GM18502 (cell line): ENCODE results near the gene OR6M1.

Experiments used
- ATAC-seq: cut with Tn5 transposase; IDR thresholded peaks from one replicate; pipeline ENCODE4 v1.9.1; 2021; ENCODE audit warnings: mild to moderate bottlenecking; ENCODE audit not compliant: unreplicated experiment, poor library complexity

Gene OR6M1, protein sequence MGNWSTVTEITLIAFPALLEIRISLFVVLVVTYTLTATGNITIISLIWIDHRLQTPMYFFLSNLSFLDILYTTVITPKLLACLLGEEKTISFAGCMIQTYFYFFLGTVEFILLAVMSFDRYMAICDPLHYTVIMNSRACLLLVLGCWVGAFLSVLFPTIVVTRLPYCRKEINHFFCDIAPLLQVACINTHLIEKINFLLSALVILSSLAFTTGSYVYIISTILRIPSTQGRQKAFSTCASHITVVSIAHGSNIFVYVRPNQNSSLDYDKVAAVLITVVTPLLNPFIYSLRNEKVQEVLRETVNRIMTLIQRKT

DNA sequence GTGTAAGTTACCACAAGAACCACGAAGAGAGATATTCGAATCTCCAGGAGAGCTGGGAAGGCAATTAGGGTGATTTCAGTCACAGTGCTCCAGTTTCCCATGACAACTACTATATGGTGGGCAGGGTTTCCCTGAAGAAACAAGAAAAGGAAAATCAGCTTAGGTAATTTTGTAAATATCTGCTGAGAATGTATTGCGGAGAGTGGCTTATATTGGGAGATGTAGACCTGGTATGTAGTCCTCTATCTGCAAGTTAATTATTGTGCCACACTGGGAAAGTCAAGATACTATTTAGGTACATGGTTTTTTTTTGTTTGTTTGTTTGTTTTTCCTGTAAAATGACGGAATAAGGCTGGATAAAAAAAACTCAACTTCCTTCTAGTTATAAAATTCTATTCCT lies at the start of gene OR6M1:
TSS of gene OR6M1 (minus strand) at position 101 of the 400 bp plus-strand sequence. CDS start at position 101, 0 bp downstream.
- no peak for ATAC-seq

- no peak for ATAC-seq
Measured at GRCh38 chr11:123853038-123853437, 46.9 kb upstream of the OR6M1 start.

GRCh38 chr11:123852321-123852720 lies 46.2 kb upstream of the OR6M1 start:
- no peak for ATAC-seq

GRCh38 chr11:123851110-123851509 lies 45.0 kb upstream of the OR6M1 start:
- ATAC-seq: no peak

DNA sequence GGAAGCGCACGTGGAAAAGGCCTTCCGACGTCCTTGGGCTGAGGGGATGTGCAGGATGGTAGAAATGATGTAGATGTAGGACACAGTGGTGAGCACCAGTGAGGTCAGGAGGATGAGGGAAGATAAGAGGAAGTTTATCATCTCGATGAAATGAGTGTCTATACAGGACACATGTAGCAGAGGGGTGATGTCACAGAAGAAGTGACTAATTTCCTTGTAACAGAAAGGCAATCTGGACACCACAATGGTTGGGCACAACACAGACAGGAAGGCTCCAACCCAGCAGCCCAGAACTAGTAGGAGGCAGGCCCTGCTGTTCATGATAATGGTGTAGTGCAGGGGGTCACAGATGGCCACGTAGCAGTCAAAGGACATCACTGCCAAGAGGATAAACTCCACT lies 35.0 kb upstream of the OR6M1 start:
- ATAC-seq: no peak

DNA sequence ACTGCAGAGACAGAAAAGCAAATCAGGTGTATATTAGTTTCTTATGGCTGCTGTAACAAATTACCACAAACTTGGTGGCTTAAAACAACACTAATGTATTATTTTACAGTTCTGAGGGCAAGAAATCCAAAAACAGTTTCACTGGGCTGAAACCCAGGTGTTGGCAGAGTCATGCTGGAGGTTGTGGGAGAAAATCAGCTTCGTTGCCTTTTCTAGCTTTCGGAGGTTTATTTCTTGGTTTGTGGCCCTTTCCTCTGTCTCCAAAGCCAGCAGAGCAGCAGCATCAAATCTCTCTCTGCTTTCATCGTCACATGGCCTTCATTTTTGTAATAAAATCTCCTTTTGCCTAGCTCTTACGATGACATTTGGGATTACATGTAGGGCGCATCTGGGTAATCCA lies 33.0 kb upstream of the OR6M1 start:
- no peak for ATAC-seq

- no peak for ATAC-seq
Measured at GRCh38 chr11:123838659-123839058, 32.5 kb upstream of the OR6M1 start.

GRCh38 chr11:123838199-123838598 lies 32.0 kb upstream of the OR6M1 start:
- no peak for ATAC-seq

DNA sequence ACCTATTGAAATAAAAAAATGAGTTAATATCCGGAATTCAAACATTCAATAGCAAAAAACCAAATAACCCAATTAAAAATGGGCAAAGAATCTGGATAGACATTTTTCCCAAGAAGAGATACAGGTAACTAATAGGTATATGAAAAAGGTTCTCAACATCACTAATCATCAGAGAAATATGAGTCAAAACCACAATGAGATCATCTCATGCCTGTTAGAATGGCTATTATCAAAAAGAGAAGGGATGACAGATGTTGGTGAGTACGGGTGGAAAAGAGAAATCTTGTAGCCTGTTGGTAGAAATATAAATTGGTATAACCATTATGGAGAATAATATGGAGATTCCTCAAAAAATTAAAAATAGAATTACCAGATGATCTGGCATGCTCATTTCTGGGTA lies 26.9 kb upstream of the OR6M1 start:
- no peak for ATAC-seq

DNA sequence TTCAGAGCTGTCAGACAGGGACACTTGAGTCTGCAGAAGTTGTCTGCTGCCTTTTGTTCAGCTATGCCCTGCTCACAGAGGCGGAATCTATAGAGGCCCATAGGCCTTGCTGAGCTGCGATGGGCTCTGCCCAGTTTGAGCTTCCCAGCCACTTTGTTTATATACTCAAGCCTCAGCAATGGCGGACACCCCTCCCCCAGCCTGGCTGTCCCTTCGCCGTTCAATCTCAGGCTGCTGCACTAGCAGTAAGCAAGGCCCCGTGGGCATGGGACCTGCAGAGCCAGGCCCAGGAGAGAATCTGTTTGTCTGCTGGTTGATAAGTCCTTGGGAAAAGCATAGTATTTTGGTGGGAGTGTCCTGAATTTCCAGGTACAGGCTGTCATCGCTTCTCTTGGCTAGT lies 23.6 kb upstream of the OR6M1 start:
- ATAC-seq: no peak

DNA sequence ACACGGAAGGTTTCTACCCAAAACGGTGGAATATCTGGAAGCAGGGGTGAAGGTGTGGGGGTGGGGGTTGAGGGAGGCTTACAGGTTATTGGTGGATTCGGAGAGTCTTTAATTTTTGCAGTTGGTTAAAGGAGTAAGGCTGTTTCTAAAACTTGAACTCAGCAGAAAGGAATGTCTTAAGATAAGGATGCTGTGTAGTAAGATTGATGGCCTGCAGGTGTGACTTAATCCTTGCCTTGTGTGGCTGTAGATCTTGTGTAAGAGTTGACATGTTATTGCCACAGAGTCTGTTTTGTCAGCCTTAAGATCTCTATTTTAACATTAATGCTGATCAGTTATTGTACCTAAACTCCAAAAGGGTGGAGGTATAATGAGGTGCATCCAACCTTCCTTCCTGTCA lies 16.4 kb upstream of the OR6M1 start:
- ATAC-seq: no peak

GRCh38 chr11:123822032-123822431 lies 15.9 kb upstream of the OR6M1 start:
- no peak for ATAC-seq

DNA sequence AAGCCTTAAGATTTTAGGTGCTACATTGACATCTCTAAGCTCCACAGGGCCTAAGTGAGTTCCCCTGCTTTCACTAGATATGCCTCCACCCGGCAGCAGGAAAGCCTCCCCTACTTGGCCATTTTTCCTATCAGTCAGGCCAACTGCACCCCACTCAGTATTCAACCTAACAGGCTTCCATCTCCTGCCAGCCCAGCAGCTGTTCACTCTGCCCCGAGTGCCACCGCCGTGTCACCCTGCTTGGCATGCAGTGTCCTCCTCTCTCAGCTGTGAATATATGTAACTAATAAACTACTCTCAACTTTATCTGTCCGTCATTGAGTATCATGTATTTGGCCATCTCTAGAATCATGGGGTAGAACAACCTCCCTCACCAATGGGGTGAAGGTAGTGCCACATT lies 9.0 kb upstream of the OR6M1 start:
- no peak for ATAC-seq

DNA sequence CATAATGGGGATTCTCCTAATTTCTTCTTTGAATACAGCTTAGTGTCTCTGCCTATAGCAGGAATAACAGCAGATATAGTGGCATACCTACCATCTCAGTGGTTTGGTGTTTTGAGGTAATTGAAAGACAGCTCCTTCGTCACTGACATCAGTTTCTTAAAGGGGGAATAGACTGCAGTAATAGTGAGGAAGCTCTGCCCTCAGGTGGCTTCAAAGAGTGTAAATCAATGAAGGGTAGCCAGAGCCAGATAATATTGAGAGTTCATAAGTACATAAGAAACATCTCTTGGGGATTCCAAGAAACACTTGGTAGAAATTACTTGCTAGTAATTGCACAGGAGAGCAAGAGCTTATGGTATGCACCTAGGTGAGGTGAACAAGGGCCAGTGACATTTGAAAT lies 4.4 kb downstream of the OR6M1 start:
- ATAC-seq: no peak

- ATAC-seq: no peak
Measured at GRCh38 chr11:123800036-123800435, 6.1 kb downstream of the OR6M1 start.

- ATAC-seq: no peak
Measured at GRCh38 chr11:123799438-123799837, 6.7 kb downstream of the OR6M1 start.

GRCh38 chr11:123798513-123799252 lies 7.5 kb downstream of the OR6M1 start:
- ATAC-seq: no peak

GRCh38 chr11:123798079-123798478 lies 8.1 kb downstream of the OR6M1 start:
- no peak for ATAC-seq

GRCh38 chr11:123797541-123797940 lies 8.6 kb downstream of the OR6M1 start:
- no peak for ATAC-seq

DNA sequence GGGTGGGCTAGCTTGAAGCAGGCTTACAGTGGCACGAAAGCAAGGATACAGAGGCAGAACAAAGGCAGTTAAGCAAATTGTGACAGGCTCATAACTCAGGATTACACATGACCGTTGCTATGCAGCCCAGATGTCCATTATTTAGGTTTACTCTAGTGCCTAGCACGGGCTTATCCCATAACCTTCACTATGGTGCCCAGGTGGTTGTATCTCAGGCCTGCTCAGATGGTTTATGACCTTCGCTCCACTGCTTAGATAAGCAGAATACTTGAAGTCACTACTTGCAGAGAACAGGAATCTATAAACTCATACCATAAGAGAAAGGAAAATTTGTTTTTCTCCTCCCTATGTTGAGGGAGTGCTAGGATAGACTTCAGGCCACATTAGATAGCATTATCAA lies 9.0 kb downstream of the OR6M1 start:
- no peak for ATAC-seq

- ATAC-seq: no peak
Measured at GRCh38 chr11:123796226-123796625, 9.9 kb downstream of the OR6M1 start.

DNA sequence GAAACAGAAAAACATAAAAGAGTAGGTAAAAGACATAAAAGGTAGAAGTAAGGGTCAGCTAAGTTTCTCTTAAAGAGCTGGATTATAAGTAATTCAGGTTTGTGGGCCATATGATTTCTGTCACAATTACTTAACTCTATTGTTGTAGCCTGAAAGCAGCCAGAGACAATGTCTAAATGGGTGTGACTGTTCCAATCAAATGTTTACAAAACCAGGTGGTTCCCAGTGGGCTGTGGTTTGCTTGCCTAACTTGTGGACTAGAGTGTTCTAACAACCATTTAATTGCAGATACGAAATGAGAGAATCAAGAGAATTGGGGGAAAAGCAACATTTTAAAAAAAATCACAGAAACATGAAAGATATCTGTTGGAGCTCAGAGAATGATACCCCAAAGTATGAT lies 22.6 kb downstream of the OR6M1 start:
- ATAC-seq: no peak
